GM15510 (cell line): Measurements from ENCODE around the gene SRRM2.

Source experiments
- POLR2A ChIP-seq: IDR thresholded peaks from 3 replicates; pipeline ENCODE4 v1.6.1; 2011; ENCODE audit warnings: borderline replicate concordance; ENCODE audit not compliant: insufficient read length; ENCODE audit errors: extremely low read depth

The SRRM2 gene

GRCh38 chr16:2752035-2752849 lies at the start of gene SRRM2:
SRRM2 (plus strand) TSS chr16:2752638; CDS start chr16:2756365, 3,727 bp downstream.
- TF ChIP-seq POLR2A: peak; percentile 85

GRCh38 chr16:2702871-2703745 lies 49.3 kb upstream of the SRRM2 start:
- TF ChIP-seq POLR2A: no peak

- no peak for TF ChIP-seq POLR2A
Measured at GRCh38 chr16:2704166-2704982, 48.1 kb upstream of the SRRM2 start.

- no peak for TF ChIP-seq POLR2A
Measured at GRCh38 chr16:2704983-2705275, 47.5 kb upstream of the SRRM2 start.

GRCh38 chr16:2705351-2705750 lies 47.1 kb upstream of the SRRM2 start:
- no peak for TF ChIP-seq POLR2A

GRCh38 chr16:2706085-2706484 lies 46.4 kb upstream of the SRRM2 start:
- no peak for TF ChIP-seq POLR2A

GRCh38 chr16:2706611-2707311 lies 45.7 kb upstream of the SRRM2 start:
- no peak for TF ChIP-seq POLR2A

- TF ChIP-seq POLR2A: no peak
Measured at GRCh38 chr16:2707368-2708289, 44.8 kb upstream of the SRRM2 start.

GRCh38 chr16:2708290-2708639 lies 44.2 kb upstream of the SRRM2 start:
- no peak for TF ChIP-seq POLR2A

- no peak for TF ChIP-seq POLR2A
Measured at GRCh38 chr16:2708955-2709587, 43.4 kb upstream of the SRRM2 start.

GRCh38 chr16:2709588-2709984 lies 42.9 kb upstream of the SRRM2 start:
- no peak for TF ChIP-seq POLR2A

- no peak for TF ChIP-seq POLR2A
Measured at GRCh38 chr16:2710021-2710710, 42.3 kb upstream of the SRRM2 start.
